Measurements from ENCODE around the gene RMND5A.
"Not testable (repeated sequence)": the region's sequence is repeated elsewhere in the genome, so short reads cannot be mapped to it uniquely, and the experiment has no call there.

RMND5A gene, protein sequence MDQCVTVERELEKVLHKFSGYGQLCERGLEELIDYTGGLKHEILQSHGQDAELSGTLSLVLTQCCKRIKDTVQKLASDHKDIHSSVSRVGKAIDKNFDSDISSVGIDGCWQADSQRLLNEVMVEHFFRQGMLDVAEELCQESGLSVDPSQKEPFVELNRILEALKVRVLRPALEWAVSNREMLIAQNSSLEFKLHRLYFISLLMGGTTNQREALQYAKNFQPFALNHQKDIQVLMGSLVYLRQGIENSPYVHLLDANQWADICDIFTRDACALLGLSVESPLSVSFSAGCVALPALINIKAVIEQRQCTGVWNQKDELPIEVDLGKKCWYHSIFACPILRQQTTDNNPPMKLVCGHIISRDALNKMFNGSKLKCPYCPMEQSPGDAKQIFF

DNA sequence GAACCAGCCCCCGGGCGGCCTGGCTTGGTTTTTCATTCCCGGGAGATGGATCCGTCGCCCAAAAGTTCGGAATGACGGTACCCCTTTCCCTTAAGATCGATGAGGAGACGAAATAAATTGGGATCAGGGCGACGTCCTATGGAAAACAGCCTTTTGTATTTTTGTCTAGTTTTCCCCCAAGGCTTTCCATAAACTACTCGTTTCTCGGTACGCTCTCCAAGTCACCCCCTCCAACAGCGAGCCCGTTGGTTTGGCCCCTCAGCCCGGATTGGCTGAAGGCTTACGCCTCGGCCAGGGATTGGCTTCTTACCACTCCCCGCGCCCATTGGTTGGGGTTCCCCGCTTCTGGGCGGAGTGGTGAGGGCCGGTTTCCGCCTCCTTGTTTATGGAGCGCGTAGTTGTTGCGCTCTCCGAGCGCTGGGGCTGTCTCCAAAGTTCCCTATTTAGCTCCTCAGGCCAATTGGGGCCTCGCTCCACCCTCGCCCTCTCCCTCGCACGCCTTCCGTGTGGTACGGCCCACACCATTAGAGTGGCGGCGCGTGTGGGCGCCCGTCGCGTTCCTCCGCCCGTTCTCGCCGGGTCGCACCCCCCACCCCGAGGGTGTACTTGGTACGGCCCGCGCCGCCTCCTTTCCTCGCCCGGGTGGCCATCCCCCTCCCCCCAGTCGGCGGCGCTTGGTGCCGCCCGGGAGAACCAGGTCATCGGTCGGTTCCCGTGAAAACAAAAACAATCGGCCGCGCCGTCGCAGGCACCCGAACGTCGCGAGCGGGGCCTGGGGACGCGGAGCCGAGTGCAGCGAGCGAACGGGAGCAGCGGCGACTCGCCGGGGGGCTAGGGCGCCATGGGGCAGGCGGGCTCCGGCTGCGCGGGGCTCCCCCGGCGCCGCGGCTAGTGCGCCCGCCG, at the start of gene RMND5A:
Gene RMND5A, plus strand, starts transcription at position 655 of the 903 bp plus-strand sequence. CDS start 377 bp downstream, outside the sequence.
- peak; percentile 96 for DNase-seq

DNA sequence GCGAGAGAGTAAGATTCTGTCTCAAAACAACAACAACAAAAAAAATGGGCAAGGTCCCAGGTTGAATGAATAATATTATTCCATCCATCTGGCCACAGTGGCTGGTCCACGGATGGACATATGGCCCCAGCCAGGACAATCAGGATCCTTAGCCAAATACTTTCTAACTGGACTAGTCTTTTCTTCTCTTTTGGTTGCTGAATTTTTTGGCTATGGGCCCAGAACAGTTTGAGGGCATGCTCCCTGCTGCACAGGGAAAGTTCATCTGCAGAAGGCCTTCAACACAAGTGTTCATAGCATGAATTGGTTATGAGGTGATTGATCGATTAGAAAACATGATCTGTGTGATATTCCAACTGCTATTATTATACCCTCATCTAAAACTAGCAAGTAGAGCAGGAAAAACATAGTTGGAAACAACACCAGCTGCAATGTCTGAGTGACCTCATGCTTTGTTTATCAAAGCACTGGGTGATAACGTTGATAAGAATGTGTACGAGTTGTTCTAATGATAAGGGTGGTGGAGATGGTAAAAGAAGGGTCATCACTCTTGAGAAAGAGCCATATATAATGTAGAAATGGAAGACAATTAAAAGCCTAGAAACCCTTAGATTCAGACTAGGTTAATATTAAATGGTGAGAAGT, 48.6 kb upstream of the RMND5A start:
- no peak for DNase-seq

DNA sequence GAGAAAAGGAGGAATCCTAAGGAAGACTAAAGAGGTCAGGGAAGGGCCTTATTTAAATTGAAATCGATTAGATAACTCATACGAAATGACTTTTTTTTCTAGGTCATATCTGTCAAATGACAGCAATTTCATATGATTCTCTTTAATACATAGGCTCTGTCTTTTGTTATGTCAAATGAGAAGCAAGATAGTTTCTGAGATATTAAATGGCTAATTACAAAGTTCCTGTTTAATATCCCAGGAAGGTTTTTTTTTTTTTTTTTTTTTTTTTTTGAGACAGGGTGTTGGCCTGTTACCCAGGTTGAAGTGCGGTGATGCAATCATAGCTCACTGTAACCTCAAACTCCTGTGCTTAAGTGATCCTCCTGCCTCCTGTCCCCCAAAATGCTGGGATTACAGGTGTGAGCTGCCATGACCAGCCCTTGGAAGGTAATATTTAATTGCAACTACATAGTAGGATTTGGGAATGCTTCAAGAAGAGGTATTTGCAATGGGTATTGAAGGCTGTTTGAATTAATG, 48.0 kb upstream of the RMND5A start:
- no peak for DNase-seq

DNA sequence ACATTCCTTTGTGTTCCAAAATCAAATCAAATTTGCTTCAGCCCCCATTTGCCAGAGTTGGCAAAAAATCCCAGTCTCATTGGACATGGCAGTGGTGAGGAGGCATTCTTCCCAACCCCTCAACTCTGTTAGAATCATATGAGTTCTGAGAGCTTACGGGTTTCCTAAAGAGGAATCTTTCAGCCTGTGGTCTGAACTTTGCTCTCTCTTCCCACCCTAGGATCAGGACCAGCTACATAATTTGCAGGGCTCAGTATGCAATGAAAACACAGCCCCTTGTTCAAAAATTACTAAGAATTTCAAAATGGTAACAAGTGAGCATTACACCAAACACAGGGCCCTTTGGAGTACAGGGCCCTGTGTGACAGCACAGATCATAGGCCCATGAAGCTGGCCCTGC, 47.1 kb upstream of the RMND5A start:
- DNase-seq = no peak

DNA sequence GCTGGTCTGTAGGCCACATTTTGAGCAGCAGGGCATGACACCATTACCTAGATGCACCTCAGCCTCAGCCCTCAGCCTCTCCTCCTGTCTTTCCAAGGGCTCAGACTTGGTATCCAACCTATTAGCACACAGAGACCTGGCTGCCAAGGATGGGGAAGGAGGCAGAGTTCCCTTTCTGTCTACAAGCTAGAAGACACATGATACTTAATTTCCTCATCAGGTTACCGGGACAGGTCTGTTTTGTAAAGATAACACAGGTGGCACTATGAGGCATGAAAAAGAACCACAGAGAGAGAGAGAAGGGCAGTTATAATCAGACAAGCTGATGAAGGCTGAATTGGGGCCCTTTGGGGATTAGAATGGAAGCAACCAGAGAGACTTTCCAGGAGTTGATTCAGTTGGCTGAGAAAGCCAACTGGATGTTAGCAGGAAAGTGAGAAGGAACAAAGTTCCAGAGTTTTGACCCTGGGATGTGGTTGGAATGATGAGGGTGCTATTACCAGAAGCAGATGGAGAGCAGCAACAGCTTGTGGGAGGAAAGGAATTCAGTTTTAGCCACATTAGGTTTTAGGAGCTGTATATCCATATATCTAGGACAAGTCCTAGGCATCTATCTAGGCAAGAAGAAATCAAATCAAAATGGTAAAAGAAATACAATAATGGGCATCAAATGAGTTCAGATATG, 46.0 kb upstream of the RMND5A start:
- DNase-seq = no peak

DNA sequence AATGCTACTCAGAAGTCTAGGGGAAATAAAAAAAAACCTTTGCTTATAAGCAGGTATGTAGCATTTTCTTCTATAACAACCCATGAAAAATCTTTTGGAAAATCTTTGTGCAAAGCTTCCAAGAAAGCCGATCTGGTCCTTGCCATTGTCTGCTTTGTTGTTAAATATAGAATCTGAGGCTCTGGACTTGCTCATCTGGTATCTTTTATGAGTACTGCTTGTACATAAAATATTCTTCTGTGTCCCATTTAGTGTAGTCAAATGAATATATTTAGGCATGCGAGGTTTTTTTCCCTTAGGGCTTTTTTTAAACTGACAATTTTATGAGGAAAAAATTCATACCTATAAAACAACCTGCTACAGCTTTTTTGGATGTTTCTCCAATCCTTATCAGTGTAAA, 45.0 kb upstream of the RMND5A start:
- no peak for DNase-seq

DNA sequence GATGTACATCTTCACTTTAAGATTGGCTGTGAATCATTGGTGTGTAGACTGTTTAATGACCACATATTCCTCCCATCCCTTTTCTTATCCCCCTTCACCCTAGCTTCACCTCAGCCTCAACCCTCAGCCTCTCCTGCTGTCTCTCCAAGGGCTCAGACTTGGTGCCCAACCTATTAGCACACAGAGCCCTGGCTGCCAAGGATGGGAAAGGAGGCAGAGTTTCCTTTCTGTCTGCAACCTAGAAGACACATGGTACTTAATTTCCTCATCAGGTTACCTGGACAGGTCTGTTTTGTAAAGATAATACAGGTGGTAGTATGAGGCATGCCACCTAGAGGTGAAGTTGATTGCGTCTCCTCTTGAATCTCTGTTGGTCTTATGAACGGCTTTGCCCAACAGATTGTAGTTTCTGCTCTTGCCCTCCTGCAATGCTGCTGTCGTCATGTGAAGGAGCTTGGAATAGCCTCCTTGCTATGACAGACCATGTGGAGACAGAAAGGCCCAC, 44.5 kb upstream of the RMND5A start:
- peak in 1 of 2 donors; percentile 36 for DNase-seq

DNA sequence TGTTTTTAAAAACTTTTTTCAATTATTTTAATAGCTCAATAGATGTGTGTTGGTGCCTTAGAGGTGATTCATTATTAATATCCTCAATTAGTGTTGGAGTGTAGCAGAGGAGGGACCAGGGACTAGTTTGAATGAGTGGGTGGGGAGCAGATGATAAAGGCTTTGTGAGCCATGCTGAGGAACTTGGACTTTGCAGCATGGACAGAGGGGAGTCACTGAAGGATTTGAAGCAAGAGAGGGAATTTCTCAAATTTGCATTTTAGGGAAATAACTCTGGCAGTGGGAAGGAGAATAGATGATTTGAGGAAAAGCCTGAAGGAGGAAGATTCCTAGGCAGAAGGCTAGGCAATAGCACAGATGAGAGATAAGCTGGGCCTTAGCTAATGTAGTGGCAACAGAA, 42.3 kb upstream of the RMND5A start:
- DNase-seq = no peak

DNA sequence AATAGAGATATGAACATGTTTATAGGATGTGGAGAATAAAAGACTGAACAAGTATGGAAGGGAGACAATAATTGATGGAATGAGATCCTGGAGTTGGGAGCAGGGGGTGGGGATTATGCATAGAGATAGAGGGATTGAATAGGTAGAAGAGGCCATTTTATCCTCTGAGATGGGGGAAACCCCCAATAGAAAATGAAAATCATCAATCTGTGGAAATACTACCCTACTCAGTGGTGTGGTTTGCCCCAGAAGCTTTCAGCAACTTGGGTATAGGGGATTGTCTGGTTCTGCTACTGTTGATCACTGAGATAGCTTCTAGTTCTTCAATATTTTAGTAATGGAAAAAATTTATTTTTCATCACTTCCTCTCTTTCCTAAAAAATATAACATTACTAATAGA, 41.1 kb upstream of the RMND5A start:
- DNase-seq = no peak

DNA sequence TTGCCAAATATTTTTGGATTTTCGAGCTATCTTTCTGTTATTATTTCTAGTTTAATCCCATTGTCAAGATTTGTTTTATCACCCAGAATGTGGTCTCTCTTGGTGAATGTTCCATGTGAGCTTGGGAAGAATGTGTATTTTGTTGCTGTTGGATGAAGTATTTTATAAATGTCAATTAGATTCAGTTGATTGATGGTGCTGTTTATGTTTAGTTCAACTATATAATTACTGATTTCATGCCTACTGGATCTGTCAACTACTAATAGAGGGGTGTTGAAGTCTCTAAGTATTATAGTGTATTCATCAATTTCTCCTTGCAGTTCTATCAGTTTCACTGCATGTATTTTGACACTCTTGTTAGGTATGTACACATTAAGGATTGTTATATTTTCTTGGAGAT, 34.7 kb upstream of the RMND5A start:
- no peak for DNase-seq

DNA sequence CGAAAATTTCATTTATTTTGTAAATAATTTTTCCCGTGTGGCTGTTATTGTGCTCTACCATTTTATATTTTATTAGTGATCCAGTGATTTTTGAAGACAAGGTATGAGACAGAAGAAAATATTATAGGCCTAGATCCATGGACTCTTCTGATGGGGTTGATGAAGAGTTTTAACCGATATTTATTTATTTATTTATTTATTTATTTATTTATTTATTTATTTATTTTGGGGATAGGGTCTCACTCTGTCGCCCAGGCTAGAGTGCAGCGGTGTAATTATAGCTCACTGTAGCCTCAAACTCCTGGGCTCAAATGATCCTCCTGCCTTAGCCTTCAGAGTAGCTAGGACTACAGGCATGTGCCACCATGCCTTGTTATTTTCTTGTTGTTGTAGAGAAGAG, 33.6 kb upstream of the RMND5A start:
- DNase-seq = no peak

DNA sequence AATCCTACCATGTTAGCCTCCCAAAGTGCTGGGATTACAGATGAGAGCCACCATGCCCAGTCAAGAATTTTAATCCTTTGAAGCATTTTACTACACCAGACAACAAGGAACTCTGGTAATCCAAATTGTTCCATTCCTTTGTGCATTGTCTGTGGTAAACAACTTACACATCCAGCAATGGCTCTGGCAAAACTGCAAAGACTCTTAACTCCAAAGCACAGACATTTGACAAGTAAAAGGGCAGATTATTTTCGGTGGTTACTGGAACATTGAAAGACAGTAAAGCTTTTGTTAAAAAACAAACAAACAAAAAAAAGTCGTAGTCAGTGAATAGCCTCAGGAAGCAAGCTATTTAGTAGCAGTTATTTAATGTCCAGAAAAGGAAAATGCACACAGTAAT, 33.2 kb upstream of the RMND5A start:
- no peak for DNase-seq

DNA sequence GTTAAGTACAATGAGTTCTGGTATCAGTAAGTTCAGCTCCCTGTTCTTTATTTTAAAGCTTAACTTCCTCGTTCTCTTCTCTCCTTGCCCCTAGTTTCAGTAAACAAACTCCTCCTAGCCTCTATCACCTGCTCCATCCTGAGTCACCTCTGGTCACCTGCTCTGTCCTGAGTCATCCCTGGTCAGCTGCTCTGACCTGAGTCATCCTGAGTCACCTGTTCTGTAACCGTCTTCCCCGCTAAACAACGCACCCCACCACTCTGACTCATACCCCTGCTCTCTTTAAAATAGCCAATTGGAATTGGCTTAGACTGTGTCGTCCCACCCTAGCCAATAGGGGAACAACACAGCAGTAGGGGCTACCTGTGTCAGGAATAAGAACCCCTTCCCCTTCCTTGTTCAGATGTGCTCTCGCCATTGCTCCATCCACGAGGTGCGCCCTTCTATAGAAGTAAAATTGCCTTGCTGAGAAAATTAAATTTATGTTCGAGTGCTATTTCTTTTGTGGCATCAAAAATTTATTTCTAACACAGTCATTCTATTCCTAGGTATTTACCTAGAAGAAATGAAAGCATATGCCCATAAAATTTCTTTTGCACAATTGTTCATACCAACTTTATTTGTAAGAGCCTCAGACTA, 24.9 kb upstream of the RMND5A start:
- DNase-seq = no peak

DNA sequence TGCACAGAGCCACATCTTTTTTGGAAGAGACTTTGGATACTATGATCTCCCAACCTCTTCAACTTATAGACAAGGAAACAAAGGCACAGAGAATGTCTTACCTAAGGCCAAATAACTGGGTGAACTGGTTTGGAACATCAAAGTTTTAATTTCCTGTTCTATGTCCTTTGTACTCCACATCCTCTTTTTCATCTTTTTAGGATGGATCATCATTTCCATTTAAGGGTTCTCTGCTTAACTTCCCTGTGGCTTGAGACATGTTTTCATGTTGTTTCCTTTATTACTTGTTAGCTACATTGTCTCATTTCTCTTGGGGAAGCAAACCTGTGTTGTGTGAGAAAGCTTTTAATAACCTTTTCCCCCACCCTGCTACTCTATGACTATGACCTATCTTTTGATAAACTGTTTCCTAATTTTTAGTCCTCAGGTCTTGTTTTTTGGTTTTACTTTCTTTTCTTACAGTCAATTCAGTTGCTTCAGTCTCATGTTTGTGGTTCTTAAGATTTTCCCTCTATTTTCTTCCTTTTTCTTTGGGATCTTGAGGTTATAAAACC, 22.5 kb upstream of the RMND5A start:
- no peak for DNase-seq

DNA sequence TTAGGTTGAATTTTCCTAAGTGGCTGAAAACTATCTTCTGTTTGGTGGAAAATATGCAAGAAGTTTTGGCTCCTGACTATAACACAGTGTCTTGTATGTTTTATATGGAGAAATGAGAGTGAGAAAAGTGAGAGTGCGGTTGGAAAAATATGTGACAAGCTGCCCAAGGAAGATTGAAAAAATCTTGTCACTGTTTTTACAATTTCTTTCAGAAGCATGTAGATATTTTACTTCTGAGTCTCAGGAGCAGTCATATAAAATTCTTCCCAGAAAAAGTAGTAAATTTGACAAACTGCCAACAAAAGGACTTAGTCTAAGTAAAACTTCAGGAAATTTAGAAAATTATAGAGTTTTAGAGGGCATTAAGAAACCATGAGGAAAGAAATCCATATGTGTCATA, 19.4 kb upstream of the RMND5A start:
- no peak for DNase-seq

DNA sequence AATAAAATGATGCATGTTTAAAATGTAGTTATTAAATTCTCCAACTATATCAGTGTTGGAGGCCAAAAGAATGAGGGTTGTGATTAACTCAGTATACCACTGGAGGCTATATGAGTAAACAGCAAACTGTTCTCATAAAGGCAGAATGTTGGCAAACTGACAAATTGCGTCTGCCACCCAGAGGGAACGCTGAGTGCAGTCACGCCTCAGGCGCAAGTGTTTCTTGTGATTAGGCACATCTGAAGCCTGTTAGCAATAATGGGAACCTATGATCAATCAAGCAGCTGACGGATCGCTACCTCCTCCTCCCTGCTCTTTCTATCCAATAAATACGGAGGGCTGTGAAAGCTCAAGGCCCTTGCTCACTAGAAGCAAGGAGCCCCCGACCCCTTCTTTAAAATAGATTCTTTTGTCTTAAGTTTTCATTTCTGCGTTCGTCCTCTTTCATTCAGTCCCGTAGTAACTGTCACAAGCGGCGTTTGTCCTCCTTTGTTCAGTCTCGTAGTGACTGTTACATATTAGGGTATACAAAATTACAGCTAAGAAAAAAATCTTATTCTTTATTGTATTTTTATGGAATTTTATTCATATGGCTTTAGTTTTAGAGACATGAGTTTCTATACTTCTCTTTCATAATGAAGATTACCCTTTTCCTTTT, 16.3 kb upstream of the RMND5A start:
- DNase-seq = no peak

DNA sequence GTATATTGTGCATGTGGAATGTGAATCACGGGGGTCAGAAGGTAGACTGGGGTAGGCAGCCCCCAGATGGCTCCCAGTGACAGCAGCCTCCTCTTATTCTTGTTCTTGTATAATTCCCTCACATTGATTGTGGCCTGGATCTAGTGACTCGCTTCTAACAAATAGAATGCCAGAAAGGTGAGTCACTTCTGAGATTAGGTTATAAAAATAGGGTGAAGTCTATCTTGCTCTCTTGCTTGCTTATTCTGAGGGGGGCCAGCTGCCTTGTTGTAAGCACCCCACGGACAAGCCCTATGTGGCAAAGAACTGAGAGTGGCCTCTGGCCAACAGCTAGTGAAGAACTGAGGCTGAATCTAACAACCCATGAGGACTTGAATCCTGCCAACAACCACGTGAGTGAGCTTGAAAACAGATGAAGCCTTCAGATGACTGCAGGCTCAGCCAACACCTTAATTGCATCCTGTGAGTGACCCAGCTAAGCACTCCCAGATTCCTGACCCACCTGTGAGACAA, 15.6 kb upstream of the RMND5A start:
- DNase-seq = no peak

DNA sequence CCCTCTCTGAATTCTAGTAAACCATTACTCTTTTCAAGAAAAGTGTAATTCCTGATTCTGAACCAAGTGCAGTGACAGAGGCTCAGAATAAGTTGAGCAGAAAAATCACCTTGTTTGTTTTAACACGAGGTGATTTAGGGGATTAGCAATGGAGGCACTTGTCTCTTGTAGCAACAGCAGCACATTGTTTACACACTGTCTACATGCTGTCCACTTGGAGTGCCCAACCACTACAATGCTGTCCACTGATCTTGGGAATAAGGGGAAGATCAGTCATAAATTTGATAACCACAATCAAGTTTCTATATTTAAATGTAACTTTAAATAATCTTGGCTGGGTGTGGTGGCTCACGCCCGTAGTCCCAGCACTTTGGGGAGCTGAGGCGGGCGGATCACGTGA, 13.9 kb upstream of the RMND5A start:
- DNase-seq = no peak

DNA sequence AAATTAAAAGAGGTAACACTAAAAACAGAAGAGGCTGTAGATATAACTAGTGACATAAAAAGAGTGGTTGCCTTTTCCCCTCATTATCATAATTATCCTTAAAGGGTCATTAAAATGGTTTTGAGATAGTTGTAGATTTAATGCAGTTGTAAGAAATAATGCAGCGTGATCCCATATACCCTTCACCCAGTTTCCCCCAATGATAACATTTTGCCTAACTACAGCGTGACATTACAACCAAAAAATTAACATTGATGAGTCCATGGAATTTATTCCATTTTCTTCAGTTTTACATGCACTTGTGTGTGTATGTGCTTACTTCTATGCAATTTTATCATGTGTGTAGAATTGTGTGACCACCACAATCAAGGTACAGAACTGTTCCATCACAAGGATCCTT, 13.2 kb upstream of the RMND5A start:
- DNase-seq = no peak

DNA sequence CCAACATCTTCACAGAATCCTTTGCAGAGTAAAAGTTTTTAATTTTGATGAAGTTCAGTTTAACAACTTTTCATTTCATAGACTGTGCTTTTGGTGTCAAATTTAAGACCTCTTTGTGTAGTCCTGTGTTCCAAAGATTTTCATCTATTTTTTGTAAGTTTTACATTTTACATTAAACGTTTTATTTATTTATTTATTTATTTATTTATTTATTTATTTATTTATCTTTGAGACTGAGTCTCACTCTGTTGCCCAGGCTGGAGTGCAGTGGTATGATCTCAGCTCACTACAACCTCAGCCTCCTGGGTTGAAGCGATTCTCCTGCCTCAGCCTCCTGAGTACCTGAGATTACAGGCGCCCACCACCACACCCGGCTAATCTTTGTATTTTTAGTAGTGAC, 12.0 kb upstream of the RMND5A start:
- DNase-seq = not testable (repeated sequence)

Measured in CD4-positive, alpha-beta T cell treated with Interleukin-4 for 1 hour (primary cell).